HepG2 (cell line): ENCODE data around the gene COPZ2. TPM values are rescaled to one million over a fixed set of nuclear protein-coding genes. Genes with fewer than 3 reads are reported as not detected.

Experiments used
- ATAC-seq: fragments of 200-7000 bp; cut with Tn5 transposase; 3 replicates; pipeline ENCODE4 v1.9.1; 2020; ENCODE audit warnings: mild to moderate bottlenecking, moderate library complexity
- BruUV-seq: library from RNA; stranded (reverse); fragments of 400-500 nt; replicated peaks from 2 replicates; lab custom pipeline; 2021; lab: Mats Ljungman, UMichigan
- CTCF ChIA-PET: fragments of 300-600 bp; formaldehyde crosslinking; extraction: SDS; loops from one replicate; lab custom pipeline; 2021; ENCODE audit warnings: low total read pairs, inconsistent platforms, low intra/inter-chr PET ratio; lab: Yijun Ruan, JAX
- POLR2A ChIA-PET: fragments of 350-600 bp; sonication (Branson Sonifier 250); formaldehyde crosslinking; loops from one replicate; lab custom pipeline; 2020; ENCODE audit warnings: antibody characterized with exemption, inconsistent platforms; lab: Yijun Ruan, JAX
- DNase-seq: peaks from one replicate; pipeline ENCODE4 v3.0.0-alpha.2; 2015; ENCODE audit warnings: low spot score
- FAIRE-seq: peaks from 3 replicates; lab custom pipeline; 2011; peaks lifted over from hg19 to GRCh38; lab: Jason Lieb, UNC
- H2AFZ ChIP-seq: one replicate; pipeline ENCODE4 v1.6.1; 2011; ENCODE audit warnings: low read length, inconsistent platforms
- H3K27ac ChIP-seq: fragments of 300-600 bp; 3 replicates; pipeline ENCODE4 v1.8.0; 2011; ENCODE audit warnings: mixed run types, mild to moderate bottlenecking, mixed read lengths, low read length, inconsistent platforms; ENCODE audit not compliant: insufficient read depth; ENCODE audit errors: extremely low read length
- H3K27me3 ChIP-seq, 2 experiments: fragments of 200-600 bp in 1 of 2; 2 replicates in 1 of 2; 3 replicates in 1 of 2; pipeline versions ENCODE4 v1.6.0 to v1.8.0; 2011; ENCODE audit warnings: low read length in 2 of 2, mild to moderate bottlenecking in 2 of 2, moderate library complexity in 2 of 2, inconsistent platforms in 1 of 2; ENCODE audit not compliant: insufficient read depth in 2 of 2, control insufficient read depth in 1 of 2
- H3K36me3 ChIP-seq, 2 experiments: fragments of 200-600 bp in 1 of 2; replicated peaks in 1 of 2; 2 replicates in 1 of 2; 3 replicates in 1 of 2; pipeline versions ENCODE4 v1.5.1 to v1.8.0; 2011; ENCODE audit warnings: low read length in 2 of 2, inconsistent platforms in 1 of 2; ENCODE audit not compliant: insufficient read depth in 2 of 2, control insufficient read depth in 1 of 2
- H3K4me1 ChIP-seq: 2 replicates; pipeline ENCODE4 v1.5.1; 2012; ENCODE audit warnings: low read length, inconsistent platforms; ENCODE audit not compliant: insufficient read depth
- H3K4me2 ChIP-seq: 2 replicates; pipeline ENCODE4 v1.6.0; 2011; ENCODE audit warnings: low read depth, low read length, inconsistent platforms
- H3K4me3 ChIP-seq, 3 experiments: fragments of 200-600 bp in 1 of 3; sonication (generic), shearing (Covaris generic) in 1 of 3; replicated peaks in 1 of 3; 2 replicates each; pipeline ENCODE4 v1.5.1; 2011 to 2016; ENCODE audit warnings: low read length in 3 of 3, inconsistent platforms in 2 of 3, low read depth in 2 of 3, mild to moderate bottlenecking in 2 of 3, control low read depth in 1 of 3, mixed read lengths in 1 of 3; ENCODE audit not compliant: insufficient read depth in 1 of 3
- H3K79me2 ChIP-seq: one replicate; pipeline ENCODE4 v1.6.1; 2011; ENCODE audit warnings: low read length, inconsistent platforms; ENCODE audit not compliant: insufficient read depth
- H3K9ac ChIP-seq: 2 replicates; pipeline ENCODE4 v1.6.0; 2011; ENCODE audit warnings: mild to moderate bottlenecking, low read depth, low read length, inconsistent platforms; ENCODE audit not compliant: insufficient read depth
- H3K9me3 ChIP-seq: 2 replicates; pipeline ENCODE4 v1.5.1; 2012; ENCODE audit warnings: mild to moderate bottlenecking, low read length
- H4K20me1 ChIP-seq: 2 replicates; pipeline ENCODE4 v1.6.0; 2011; ENCODE audit warnings: inconsistent platforms, mild to moderate bottlenecking, low read length, moderate library complexity; ENCODE audit not compliant: insufficient read depth
- AGO2 ChIP-seq: fragments of 200-400 bp; formaldehyde crosslinking; optimal IDR thresholded peaks from 2 replicates; pipeline ENCODE3; 2017; ENCODE audit warnings: mild to moderate bottlenecking, low read depth, low read length, moderate library complexity
- EEA1 ChIP-seq: sonication (generic); formaldehyde crosslinking; IDR thresholded peaks from 2 replicates; pipeline ENCODE4 v1.5.1; 2020; ENCODE audit warnings: mild to moderate bottlenecking, missing genetic modification reagents, borderline replicate concordance
- GFI1 ChIP-seq: sonication (generic); formaldehyde crosslinking; IDR thresholded peaks from 2 replicates; pipeline ENCODE4 v1.5.0; 2020; ENCODE audit warnings: missing genetic modification reagents, mild to moderate bottlenecking, borderline replicate concordance
- HHEX ChIP-seq: IDR thresholded peaks from 2 replicates; pipeline ENCODE4 v1.6.1; 2016; ENCODE audit warnings: control low read depth
- HMG20B ChIP-seq: conservative IDR thresholded peaks from 2 replicates; pipeline ENCODE4 v1.6.1; 2016; ENCODE audit warnings: missing genetic modification reagents, missing compliant biosample characterization
- KDM5B ChIP-seq: sonication (generic); formaldehyde crosslinking; IDR thresholded peaks from 2 replicates; pipeline ENCODE4 v1.4.0; 2020; ENCODE audit warnings: missing genetic modification reagents, mild to moderate bottlenecking, borderline replicate concordance
- NR2F2 ChIP-seq: IDR thresholded peaks from 2 replicates; pipeline ENCODE4 v1.6.1; 2012; ENCODE audit warnings: low read depth, inconsistent platforms, borderline replicate concordance
- RBFOX2 ChIP-seq: fragments of 200-400 bp; formaldehyde crosslinking; IDR thresholded peaks from 2 replicates; pipeline ENCODE4 v1.6.1; 2017; ENCODE audit warnings: low read depth, mild to moderate bottlenecking, low read length
- TBX2 ChIP-seq: sonication (generic); formaldehyde crosslinking; IDR thresholded peaks from 2 replicates; pipeline ENCODE4 v1.5.0; 2020; ENCODE audit warnings: missing genetic modification reagents, mild to moderate bottlenecking, borderline replicate concordance
- ZMYM2 ChIP-seq: sonication (generic); formaldehyde crosslinking; IDR thresholded peaks from 2 replicates; pipeline ENCODE4 v1.8.0; 2022; ENCODE audit warnings: mild to moderate bottlenecking, missing genetic modification reagents
- ZNF17 ChIP-seq: sonication (generic); formaldehyde crosslinking; IDR thresholded peaks from 2 replicates; pipeline ENCODE4 v1.5.0; 2020; ENCODE audit warnings: mild to moderate bottlenecking, missing genetic modification reagents
- ZNF205 ChIP-seq: IDR thresholded peaks from 2 replicates; pipeline ENCODE4 v1.6.1; 2018; ENCODE audit warnings: missing biosample characterization, missing genetic modification reagents
- ZNF329 ChIP-seq: sonication (generic); formaldehyde crosslinking; IDR thresholded peaks from 2 replicates; pipeline ENCODE4 v1.9.0; 2021; ENCODE audit warnings: low read depth, mild to moderate bottlenecking, missing genetic modification reagents
- ZNF713 ChIP-seq: sonication (generic); formaldehyde crosslinking; IDR thresholded peaks from 2 replicates; pipeline ENCODE4 v1.4.0; 2020; ENCODE audit warnings: mild to moderate bottlenecking, missing genetic modification reagents
- ZNF720 ChIP-seq: sonication (generic); formaldehyde crosslinking; IDR thresholded peaks from 2 replicates; pipeline ENCODE4 v1.4.0; 2020; ENCODE audit warnings: missing genetic modification reagents
- WGBS: methylation state at CpG from one replicate; pipeline ENCODE4 v1.1.6; 2017; ENCODE audit warnings: low lambda C conversion rate; 5-methylcytosine and 5-hydroxymethylcytosine counted together
- in situ Hi-C: cut with HindIII; loops from 2 replicates; pipeline ENCODE4 v1.10.0; 2017; ENCODE audit warnings: low pct_unique_long_range_greater_than_20kb; ENCODE audit not compliant: extremely low pct_ligation_motif_present
- intact Hi-C: fragments of 100-400 bp; cut with micrococcal nuclease; formaldehyde crosslinking; loops from one replicate; pipeline ENCODE4 v1.10.0; 2022; ENCODE audit not compliant: unreplicated experiment
- polyA plus RNA-seq, 8 experiments: library from polyadenylated mRNA; depleted of rRNA in 3 of 8; stranded (reverse) in 7 of 8; unstranded in 1 of 8; fragments of >200 nt; fragmentation: Illumina TruSeq in 4 of 8; extraction: Trizol in 4 of 8; gene quantifications; 2 replicates each; pipeline versions ENCODE4 v1.2.1 to v1.2.3, GENCODE V29; 2011 to 2016; ENCODE audit warnings: low read depth in 4 of 8, missing spikeins in 1 of 8, mixed read lengths in 1 of 8; ENCODE audit not compliant: insufficient read depth in 1 of 8
- total RNA-seq, 5 experiments: library from RNA; depleted of rRNA; stranded (reverse); fragments of >200 nt; fragmentation: Illumina TruSeq; extraction: Trizol; gene quantifications; 2 replicates each; pipeline ENCODE4 v1.2.3, GENCODE V29; 2016; ENCODE audit warnings: low read depth in 1 of 5
- TF ChIP-seq, protein P1 (sequence below): sonication (generic); formaldehyde crosslinking; IDR thresholded peaks from 2 replicates; pipeline ENCODE4 v1.4.0; 2020; ENCODE audit warnings: mild to moderate bottlenecking, missing genetic modification reagents
- TF ChIP-seq, protein P2 (sequence below): IDR thresholded peaks from 2 replicates; pipeline ENCODE4 v1.6.1; 2018; ENCODE audit warnings: missing genetic modification reagents, mild to moderate bottlenecking, missing compliant biosample characterization
- TF ChIP-seq, protein P3 (sequence below): sonication (generic); formaldehyde crosslinking; IDR thresholded peaks from 2 replicates; pipeline ENCODE4 v1.5.1; 2020; ENCODE audit warnings: mild to moderate bottlenecking, moderate library complexity, missing genetic modification reagents

The COPZ2 gene
- total and polyA plus RNA-seq, 2 of the 13 experiments (the other 11 are each of a cell fraction or from before 2014, with no cell fraction given): 0.61 to 1.5 TPM

DNA sequence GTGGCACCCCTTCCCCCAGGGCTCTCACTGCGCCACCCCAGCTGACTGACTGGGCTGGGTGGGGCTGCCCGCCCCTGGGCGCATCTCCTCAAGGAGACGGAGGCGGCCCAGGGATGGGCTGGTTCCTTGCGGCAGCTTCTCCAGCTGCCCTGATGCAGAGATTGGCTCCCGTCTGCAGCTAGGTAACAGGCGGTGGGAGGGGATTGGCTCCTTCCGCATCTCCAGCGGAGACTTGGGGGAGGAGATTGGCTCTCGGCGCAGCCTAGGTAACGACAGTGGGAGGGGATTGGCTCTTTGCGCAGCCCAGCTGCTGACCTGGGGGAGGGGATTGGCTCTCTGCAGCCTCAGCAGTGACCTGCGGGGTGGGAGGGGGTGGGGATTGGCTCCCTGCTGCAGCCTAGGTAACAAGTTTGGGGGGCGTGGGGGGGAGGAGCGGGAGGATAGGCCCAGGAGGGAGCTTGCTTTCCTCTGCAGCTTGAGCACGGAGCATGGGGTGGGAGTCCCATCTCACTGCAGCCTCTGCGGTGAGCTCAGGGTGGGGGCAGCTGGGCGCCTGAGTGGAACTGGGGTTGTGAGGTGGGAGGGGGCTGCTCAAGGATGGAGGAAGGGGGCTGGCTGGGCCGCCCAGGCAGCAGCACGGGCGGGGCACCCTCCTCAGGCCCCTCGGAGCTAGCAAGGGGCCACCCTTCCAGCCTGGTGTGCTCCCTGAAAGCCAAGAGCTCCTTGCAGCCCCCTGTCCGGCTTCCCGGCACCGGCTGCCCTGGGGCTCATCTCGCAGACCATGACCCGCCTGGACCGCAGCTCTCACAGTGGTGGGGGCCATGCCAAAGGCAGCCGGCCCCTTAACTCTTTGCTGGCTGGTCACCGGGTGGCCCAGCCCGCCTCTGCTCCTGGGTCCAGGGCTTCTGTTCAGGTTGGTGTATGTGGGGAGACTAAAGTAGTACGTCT is 16.9 kb upstream of the COPZ2 start:
- Histone ChIP-seq H3K4me2 (no peak overlapping the region), H3K79me2 (peaks cover 45% of the 10 kb centered on the region), H3K9me3 (no peaks in the 10 kb centered on the region), H4K20me1 (peaks cover 45% of the 10 kb centered on the region), H2AFZ (no peak overlapping the region), H3K4me1 (peaks cover 58% of the 10 kb centered on the region), H3K36me3 (peaks cover 46 to 88% of the 10 kb centered on the region in 2 experiments), H3K9ac (no peak overlapping the region), H3K4me3 (no peak overlapping the region; a peak in 1 of 6 replicates), H3K27me3 (no peaks in the 10 kb centered on the region), H3K27ac (no peak overlapping the region)
- ChIA-PET POLR2A (interaction anchor here (1.7 kb wide), 1 partner anchor 10 kb away, joined by 5 read pairs; no protein-coding TSS in a partner anchor), CTCF (no interaction called here)
- peak; percentile 49; the same call in 1 of the 2 replicates for TF ChIP-seq RBFOX2
- no peak for TF ChIP-seq KDM5B (CRISPR knock-in tag)
- no peak for TF ChIP-seq HHEX (CRISPR knock-in tag)
- TF ChIP-seq AGO2: peak; percentile 55
- TF ChIP-seq GFI1 (CRISPR knock-in tag): no peak
- TF ChIP-seq ZNF205 (CRISPR knock-in tag): no peak
- TF ChIP-seq, protein P1, sequence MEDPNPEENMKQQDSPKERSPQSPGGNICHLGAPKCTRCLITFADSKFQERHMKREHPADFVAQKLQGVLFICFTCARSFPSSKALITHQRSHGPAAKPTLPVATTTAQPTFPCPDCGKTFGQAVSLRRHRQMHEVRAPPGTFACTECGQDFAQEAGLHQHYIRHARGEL: no peak
- no peak for TF ChIP-seq ZNF329
- TF ChIP-seq EEA1: no peak
- TF ChIP-seq TBX2 (CRISPR knock-in tag): no peak
- no peak for TF ChIP-seq NR2F2
- TF ChIP-seq ZNF17 (CRISPR knock-in tag): no peak
- TF ChIP-seq, protein P2, sequence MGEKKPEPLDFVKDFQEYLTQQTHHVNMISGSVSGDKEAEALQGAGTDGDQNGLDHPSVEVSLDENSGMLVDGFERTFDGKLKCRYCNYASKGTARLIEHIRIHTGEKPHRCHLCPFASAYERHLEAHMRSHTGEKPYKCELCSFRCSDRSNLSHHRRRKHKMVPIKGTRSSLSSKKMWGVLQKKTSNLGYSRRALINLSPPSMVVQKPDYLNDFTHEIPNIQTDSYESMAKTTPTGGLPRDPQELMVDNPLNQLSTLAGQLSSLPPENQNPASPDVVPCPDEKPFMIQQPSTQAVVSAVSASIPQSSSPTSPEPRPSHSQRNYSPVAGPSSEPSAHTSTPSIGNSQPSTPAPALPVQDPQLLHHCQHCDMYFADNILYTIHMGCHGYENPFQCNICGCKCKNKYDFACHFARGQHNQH: no peak
- no peak for TF ChIP-seq HMG20B
- TF ChIP-seq, protein P3, sequence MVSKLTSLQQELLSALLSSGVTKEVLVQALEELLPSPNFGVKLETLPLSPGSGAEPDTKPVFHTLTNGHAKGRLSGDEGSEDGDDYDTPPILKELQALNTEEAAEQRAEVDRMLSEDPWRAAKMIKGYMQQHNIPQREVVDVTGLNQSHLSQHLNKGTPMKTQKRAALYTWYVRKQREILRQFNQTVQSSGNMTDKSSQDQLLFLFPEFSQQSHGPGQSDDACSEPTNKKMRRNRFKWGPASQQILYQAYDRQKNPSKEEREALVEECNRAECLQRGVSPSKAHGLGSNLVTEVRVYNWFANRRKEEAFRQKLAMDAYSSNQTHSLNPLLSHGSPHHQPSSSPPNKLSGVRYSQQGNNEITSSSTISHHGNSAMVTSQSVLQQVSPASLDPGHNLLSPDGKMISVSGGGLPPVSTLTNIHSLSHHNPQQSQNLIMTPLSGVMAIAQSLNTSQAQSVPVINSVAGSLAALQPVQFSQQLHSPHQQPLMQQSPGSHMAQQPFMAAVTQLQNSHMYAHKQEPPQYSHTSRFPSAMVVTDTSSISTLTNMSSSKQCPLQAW: no peak
- TF ChIP-seq ZNF720 (CRISPR knock-in tag): no peak
- TF ChIP-seq ZMYM2: no peak
- no peak for TF ChIP-seq ZNF713 (CRISPR knock-in tag)
- FAIRE-seq (no peak), DNase-seq (no peak), ATAC-seq (no peak)
- in situ Hi-C loops: no loop called here
- no TSS peak for BruUV-seq
- intact Hi-C loops: no loop called here
- 96% methylated on average over 33 of the region's 34 CpGs for WGBS
